Stomach (tissue), 9 donors: ENCODE data around the gene OR51B6. TPM values are rescaled to one million over a fixed set of nuclear protein-coding genes. Genes with fewer than 3 reads are reported as not detected.
"Not testable (repeated sequence)": the region's sequence is repeated elsewhere in the genome, so short reads cannot be mapped to it uniquely, and the experiment has no call there.

Experiments used
- DNase-seq, 2 donors: peaks; one replicate each; pipeline versions ENCODE4 v3.0.0 to v3.0.0-alpha.2; 2013 to 2019
- H3K27ac ChIP-seq, 5 donors: fragments of 200-600 bp in 4 of 5; sonication (generic) in 4 of 5; one replicate each; pipeline ENCODE4 v1.5.1; 2013 to 2019; ENCODE audit warnings: mild to moderate bottlenecking in 1 of 5, moderate library complexity in 1 of 5
- H3K27me3 ChIP-seq, 3 donors: fragments of 200-600 bp; sonication (generic); one replicate each; pipeline ENCODE4 v1.5.1; 2017 to 2019; ENCODE audit warnings: mixed run types in 1 of 3
- H3K36me3 ChIP-seq, 4 donors: fragments of 200-600 bp; sonication (generic); 1 replicate in 3 of 4; 2 replicates in 1 of 4; pipeline ENCODE4 v1.5.1; 2016 to 2019
- H3K4me1 ChIP-seq, 4 donors: fragments of 200-600 bp; sonication (generic); one replicate each; pipeline ENCODE4 v1.5.1; 2016 to 2019
- H3K4me3 ChIP-seq, 4 donors: fragments of 200-600 bp; sonication (generic) in 3 of 4; one replicate each; pipeline ENCODE4 v1.5.1; 2016 to 2019; ENCODE audit warnings: mild to moderate bottlenecking in 1 of 4
- H3K9me3 ChIP-seq, 4 donors: fragments of 200-600 bp; sonication (generic); one replicate each; pipeline ENCODE4 v1.5.1; 2016 to 2019
- EP300 ChIP-seq: sonication (generic); formaldehyde crosslinking; IDR thresholded peaks from one replicate; pipeline ENCODE4 v1.6.1; 2017; ENCODE audit warnings: antibody characterized with exemption
- POLR2A ChIP-seq, 4 donors: fragments of 450-650 bp; IDR thresholded peaks; one replicate each; pipeline ENCODE4 v1.6.1; 2016; ENCODE audit warnings: antibody characterized with exemption in 4 of 4, control low read depth in 2 of 4, mild to moderate bottlenecking in 1 of 4, moderate library complexity in 1 of 4
- POLR2AphosphoS5 ChIP-seq, 3 donors: sonication (generic); formaldehyde crosslinking; IDR thresholded peaks; one replicate each; pipeline ENCODE4 v1.6.1; 2016; ENCODE audit warnings: antibody characterized with exemption in 3 of 3
- WGBS, 5 donors: extraction: QIAGEN DNeasy Blood & Tissue Kit in 3 of 5; methylation state at CpG; one replicate each; pipeline versions ENCODE4 v1.1.5 to v1.1.7; 2013 to 2018; 5-methylcytosine and 5-hydroxymethylcytosine counted together
- intact Hi-C: fragments of 100-400 bp; cut with DNase I; formaldehyde crosslinking; loops from one replicate; pipeline ENCODE4 v1.15.1; 2023; ENCODE audit warnings: low total_unique reads
- polyA plus RNA-seq, 3 donors: library from polyadenylated mRNA; stranded (reverse); fragments of 200-250 nt; gene quantifications; one replicate each; pipeline ENCODE4 v1.2.3, GENCODE V29; 2013
- total RNA-seq, 5 donors: library from RNA; depleted of rRNA; stranded (reverse); fragments of >200 nt; gene quantifications; one replicate each; pipeline versions ENCODE4 v1.1.0 to v1.2.3, GENCODE V29; 2014 to 2016
- TF ChIP-seq, protein P1 (sequence below), 7 experiments: fragments of 450-650 bp in 4 of 7; fragments of 200-600 bp in 3 of 7; sonication (generic) in 3 of 7; IDR thresholded peaks; one replicate each; pipeline ENCODE4 v1.5.1; 2016 to 2019; ENCODE audit warnings: antibody characterized with exemption in 7 of 7, control low read depth in 2 of 7, mild to moderate bottlenecking in 1 of 7
- donor health status: healthy with polysubstance abuse.
- donor health status: Bipolar disorder and iron deficiency.
- donor health status: healthy.

Gene OR51B6
- total and polyA plus RNA-seq, 8 donors = not detected

DNA sequence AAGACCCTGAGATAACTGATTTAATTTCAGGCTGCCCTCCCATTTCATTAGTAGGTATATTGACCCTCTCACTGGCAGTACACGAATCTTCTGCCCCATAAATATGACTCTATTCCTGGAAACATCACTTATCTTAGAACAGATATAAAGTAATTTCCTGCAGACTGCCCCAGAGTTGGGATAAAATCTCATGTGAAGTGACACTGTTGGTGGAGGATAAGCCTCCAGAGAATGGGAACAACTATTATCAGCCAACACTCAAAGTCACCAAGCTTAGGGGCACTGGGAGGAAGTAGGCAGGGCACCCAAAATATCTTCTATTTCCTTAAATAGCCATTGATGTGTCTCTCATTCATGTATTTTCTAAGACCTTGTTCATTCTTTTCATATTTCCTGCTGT is 16.1 kb upstream of the OR51B6 start:
- intact Hi-C loops = no loop called here
- no peak for DNase-seq
- TF ChIP-seq EP300 (no peak), POLR2A (IDR thresholded peaks at IDR 0.05) (no peak), POLR2AphosphoS5 (IDR thresholded peaks at IDR 0.05) (no peak)
- no peaks in the 10 kb centered on the region for H3K9me3 ChIP-seq
- H3K4me3 ChIP-seq = no peak overlapping the region
- no peaks in the 10 kb centered on the region for H3K4me1 ChIP-seq
- 48 to 78% (median 52%) methylated on average over 1 of the region's 1 CpG for WGBS, 5 donors
- no peaks in the 10 kb centered on the region for H3K36me3 ChIP-seq
- H3K27me3 ChIP-seq = no peaks in the 10 kb centered on the region
- H3K27ac ChIP-seq = no peak overlapping the region

DNA sequence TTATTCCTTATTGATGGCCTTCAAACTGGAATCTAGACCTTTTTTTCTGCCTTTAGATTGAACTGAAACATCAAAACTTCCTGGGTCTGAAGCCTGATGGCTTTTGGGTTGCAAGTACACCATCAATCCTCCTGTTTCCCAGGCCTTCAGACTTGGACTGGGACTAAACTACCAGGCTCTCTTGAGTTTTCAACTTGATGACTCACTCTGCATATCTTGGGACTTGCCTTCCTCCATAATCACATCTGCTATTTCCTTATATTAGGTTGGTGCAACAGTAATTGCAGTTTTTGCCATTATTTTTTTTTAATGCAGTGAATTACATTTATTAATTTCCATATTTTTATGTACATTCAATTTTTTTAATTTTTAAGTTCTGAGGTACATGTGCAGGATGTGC is 15.0 kb upstream of the OR51B6 start:
- Histone ChIP-seq H3K4me3 (no peak overlapping the region), H3K27me3 (no peaks in the 10 kb centered on the region), H3K27ac (no peak overlapping the region), H3K4me1 (no peaks in the 10 kb centered on the region), H3K9me3 (no peaks in the 10 kb centered on the region), H3K36me3 (no peaks in the 10 kb centered on the region)
- intact Hi-C loops = no loop called here
- no peak for DNase-seq
- TF ChIP-seq POLR2A (IDR thresholded peaks at IDR 0.05) (no peak), EP300 (no peak), POLR2AphosphoS5 (IDR thresholded peaks at IDR 0.05) (no peak)
- TF ChIP-seq, protein P1, sequence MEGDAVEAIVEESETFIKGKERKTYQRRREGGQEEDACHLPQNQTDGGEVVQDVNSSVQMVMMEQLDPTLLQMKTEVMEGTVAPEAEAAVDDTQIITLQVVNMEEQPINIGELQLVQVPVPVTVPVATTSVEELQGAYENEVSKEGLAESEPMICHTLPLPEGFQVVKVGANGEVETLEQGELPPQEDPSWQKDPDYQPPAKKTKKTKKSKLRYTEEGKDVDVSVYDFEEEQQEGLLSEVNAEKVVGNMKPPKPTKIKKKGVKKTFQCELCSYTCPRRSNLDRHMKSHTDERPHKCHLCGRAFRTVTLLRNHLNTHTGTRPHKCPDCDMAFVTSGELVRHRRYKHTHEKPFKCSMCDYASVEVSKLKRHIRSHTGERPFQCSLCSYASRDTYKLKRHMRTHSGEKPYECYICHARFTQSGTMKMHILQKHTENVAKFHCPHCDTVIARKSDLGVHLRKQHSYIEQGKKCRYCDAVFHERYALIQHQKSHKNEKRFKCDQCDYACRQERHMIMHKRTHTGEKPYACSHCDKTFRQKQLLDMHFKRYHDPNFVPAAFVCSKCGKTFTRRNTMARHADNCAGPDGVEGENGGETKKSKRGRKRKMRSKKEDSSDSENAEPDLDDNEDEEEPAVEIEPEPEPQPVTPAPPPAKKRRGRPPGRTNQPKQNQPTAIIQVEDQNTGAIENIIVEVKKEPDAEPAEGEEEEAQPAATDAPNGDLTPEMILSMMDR (IDR thresholded peaks at IDR 0.05) = no peak

DNA sequence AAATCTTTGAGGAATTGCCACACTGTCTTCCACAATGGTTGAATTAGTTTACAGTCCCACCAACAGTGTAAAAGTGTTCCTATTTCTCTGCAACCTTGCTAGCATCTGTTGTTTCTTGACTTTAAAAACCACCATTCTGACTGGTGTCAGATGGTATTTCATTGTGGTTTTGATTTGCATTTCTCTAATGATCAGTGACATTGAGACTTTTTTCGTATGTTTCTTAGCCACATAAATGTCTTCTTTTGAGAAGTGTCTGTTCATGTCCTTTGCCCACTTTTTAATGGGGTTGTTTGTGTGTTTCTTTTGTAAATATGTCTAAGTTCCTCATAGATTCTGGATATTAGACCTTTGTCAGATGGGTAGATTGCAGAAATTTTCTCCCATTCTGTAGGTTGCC is 14.1 kb upstream of the OR51B6 start:
- intact Hi-C loops, DNase-seq, H3K27me3 ChIP-seq, H3K27ac ChIP-seq, H3K9me3 ChIP-seq, H3K36me3 ChIP-seq, H3K4me1 ChIP-seq, H3K4me3 ChIP-seq: not testable (repeated sequence)
- 67 to 90% (median 77%) methylated on average over 1 of the region's 1 CpG for WGBS, 5 donors

DNA sequence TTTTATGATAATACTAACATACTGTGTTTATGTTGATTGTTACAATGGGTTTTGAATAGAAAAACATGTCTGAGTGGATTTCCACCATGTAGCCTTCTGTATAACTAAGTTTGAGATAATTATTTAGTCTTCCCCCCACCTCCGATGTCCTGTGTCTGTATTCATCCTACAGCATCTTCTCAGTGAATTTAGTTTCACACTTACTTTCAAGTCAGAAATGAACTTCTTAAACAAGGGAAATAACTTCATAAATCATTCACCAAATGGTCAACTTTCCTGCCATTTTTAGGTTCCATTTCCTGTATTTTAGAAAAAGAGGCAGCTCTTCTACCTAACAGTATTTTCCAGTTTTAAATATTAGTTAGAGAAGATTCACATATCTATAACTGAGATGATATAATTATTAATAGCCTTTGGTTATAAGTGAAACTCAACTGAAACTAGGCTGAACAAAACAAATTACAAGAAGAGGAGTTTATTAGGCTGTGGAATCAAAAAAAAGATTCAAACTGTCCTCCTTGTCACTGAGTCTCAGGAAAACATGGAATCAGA is 11.5 kb upstream of the OR51B6 start:
- intact Hi-C loops = no loop called here
- Histone ChIP-seq H3K4me3 (no peak overlapping the region), H3K27me3 (no peaks in the 10 kb centered on the region), H3K9me3 (no peaks in the 10 kb centered on the region), H3K4me1 (no peaks in the 10 kb centered on the region), H3K36me3 (no peaks in the 10 kb centered on the region), H3K27ac (no peak overlapping the region)
- WGBS, 5 donors = 82 to 96% (median 90%) methylated on average over 1 of the region's 1 CpG
- no peak for DNase-seq
- TF ChIP-seq, protein P1 (IDR thresholded peaks at IDR 0.05) = no peak
- TF ChIP-seq POLR2AphosphoS5 (IDR thresholded peaks at IDR 0.05) (no peak), POLR2A (IDR thresholded peaks at IDR 0.05) (no peak), EP300 (no peak)

DNA sequence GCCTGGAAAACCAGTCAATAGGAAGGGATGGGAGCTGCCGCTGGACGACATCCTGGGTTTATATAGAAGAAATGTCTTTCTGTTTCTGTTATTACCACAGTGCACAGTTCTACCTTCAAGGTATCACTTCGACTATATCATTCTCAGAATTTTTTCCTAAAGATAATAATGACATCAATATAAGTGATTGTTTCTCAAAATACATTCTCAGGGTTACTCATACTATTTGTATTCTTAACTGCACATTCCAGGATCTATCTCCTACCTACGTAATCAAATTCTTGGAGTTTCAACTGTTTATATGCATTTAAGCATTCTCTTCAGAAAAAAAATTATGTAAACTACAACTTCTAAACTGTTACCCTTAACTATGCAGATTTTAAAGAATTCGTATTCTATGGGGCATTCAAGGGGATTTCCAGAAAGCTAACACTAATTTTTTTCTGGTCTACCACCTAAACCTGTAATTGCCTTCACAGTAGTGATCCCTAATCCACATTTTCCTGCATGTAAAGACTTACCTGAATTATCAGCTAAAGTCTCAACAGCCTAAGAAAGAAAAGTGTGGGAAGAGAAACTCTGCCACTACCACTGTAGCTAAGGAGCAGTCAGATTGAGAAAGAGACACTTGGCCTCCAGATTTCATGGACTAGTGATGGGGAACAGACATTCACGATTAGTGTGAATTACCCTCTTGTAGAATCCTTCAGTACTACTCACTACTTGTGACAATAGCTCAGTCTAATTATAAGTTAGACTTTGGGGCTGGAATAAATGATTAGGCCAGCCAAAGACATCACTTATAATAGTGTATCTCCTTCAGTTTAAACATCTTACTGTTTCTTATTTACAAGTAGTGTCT is 7.6 kb upstream of the OR51B6 start, which contains the start of gene OR51B5:
OR51B5 (minus strand) TSS at position 51 of the 862 bp plus-strand sequence; CDS start at position 51, 0 bp downstream.
- TF ChIP-seq EP300 (no peak), POLR2AphosphoS5 (IDR thresholded peaks at IDR 0.05) (no peak), POLR2A (IDR thresholded peaks at IDR 0.05) (no peak)
- TF ChIP-seq, protein P1 (IDR thresholded peaks at IDR 0.05) = no peak
- H3K4me3 ChIP-seq = no peak within 1 kb of the TSS
- no peaks in the 10 kb centered on the region for H3K9me3 ChIP-seq
- no peaks in the 10 kb centered on the region for H3K27me3 ChIP-seq
- no peaks in the 10 kb centered on the region for H3K36me3 ChIP-seq
- no peak for DNase-seq
- no peaks in the 10 kb centered on the region for H3K4me1 ChIP-seq
- intact Hi-C loops = no loop called here
- no peak within 1 kb of the TSS for H3K27ac ChIP-seq
- WGBS, 5 donors = 73 to 83% (median 74%) methylated on average over 6 of the region's 6 CpGs
